ENCODE data around the gene LHX4.

LHX4 gene

GRCh38 chr1:180275726-180276125, 45.7 kb downstream of the LHX4 start:
- no peak for DNase-seq

GRCh38 chr1:180277476-180278193, 47.6 kb downstream of the LHX4 start:
- no peak for DNase-seq

- no peak for DNase-seq
Observed at GRCh38 chr1:180278194-180278515, 48.1 kb downstream of the LHX4 start.

GRCh38 chr1:180278596-180279395, 48.7 kb downstream of the LHX4 start:
- DNase-seq: peak; percentile 93

- no peak for DNase-seq
Observed at GRCh38 chr1:180279651-180280050, 49.6 kb downstream of the LHX4 start.

GRCh38 chr1:180280617-180281016, 50.6 kb downstream of the LHX4 start:
- DNase-seq: no peak

- DNase-seq: peak; percentile 36
Observed at GRCh38 chr1:180281490-180281889, 51.4 kb downstream of the LHX4 start.

GRCh38 chr1:180282401-180283044, 52.5 kb downstream of the LHX4 start:
- DNase-seq: no peak

GRCh38 chr1:180283098-180283497, 53.0 kb downstream of the LHX4 start:
- DNase-seq: no peak

- no peak for DNase-seq
Observed at GRCh38 chr1:180286417-180286816, 56.4 kb downstream of the LHX4 start.

GRCh38 chr1:180287988-180288705, 58.1 kb downstream of the LHX4 start:
- DNase-seq: peak; percentile 28

GRCh38 chr1:180288940-180289339, 58.9 kb downstream of the LHX4 start:
- DNase-seq: no peak

- no peak for DNase-seq
Observed at GRCh38 chr1:180290265-180291001, 60.4 kb downstream of the LHX4 start.

- no peak for DNase-seq
Observed at GRCh38 chr1:180291004-180291403, 60.9 kb downstream of the LHX4 start.

GRCh38 chr1:180294711-180295110, 64.6 kb downstream of the LHX4 start:
- DNase-seq: no peak

- DNase-seq: no peak
Observed at GRCh38 chr1:180295999-180296398, 65.9 kb downstream of the LHX4 start.

GRCh38 chr1:180299479-180300221, 69.6 kb downstream of the LHX4 start:
- no peak for DNase-seq

- DNase-seq: no peak
Observed at GRCh38 chr1:180301135-180301742, 71.2 kb downstream of the LHX4 start.

- DNase-seq: no peak
Observed at GRCh38 chr1:180309338-180309737, 79.3 kb downstream of the LHX4 start.

- peak; percentile 53 for DNase-seq
Observed at GRCh38 chr1:180310095-180310494, 80.0 kb downstream of the LHX4 start.

GRCh38 chr1:180311011-180311730, 81.1 kb downstream of the LHX4 start:
- DNase-seq: no peak
